Brain pericyte (primary cell): ENCODE data around the gene ERCC6.

Source experiments
- DNase-seq: peaks from one replicate; pipeline ENCODE4 v3.0.0-alpha.2; 2012; ENCODE audit warnings: low read depth, low spot score

The ERCC6 gene

DNA sequence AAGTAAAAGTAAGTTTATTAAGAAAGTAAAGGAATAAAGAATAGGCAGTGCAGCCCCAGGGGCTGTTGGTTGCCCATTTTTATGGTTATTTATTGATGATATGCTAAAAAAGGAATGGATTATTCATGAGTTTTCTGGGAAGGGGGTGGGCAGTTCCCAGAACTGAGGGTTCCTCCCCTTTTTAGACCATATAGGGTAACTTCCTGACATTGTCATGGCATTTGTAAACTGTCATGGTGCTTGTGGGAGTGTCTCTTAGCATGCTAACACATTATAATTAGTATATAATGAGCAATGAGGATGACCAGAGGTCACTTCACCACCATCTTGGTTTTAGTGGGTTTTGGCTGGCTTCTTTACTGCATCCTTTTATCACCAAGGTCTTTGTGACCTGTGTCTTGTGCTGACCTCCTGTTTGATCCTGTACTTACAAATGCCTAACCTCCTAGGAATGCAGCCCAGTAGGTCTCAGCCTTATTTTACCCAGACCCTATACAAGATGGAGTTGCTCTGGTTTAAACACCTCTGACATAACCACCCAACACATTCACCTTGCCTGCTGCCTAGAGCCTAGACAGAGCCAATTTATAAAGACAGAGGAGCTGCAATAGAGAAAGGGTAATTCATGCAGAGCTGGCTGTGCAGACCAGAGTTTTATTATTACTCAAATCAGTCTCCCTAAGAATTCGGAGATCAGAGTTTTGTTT, 10.9 kb upstream of the ERCC6 start:
- no peak for DNase-seq

DNA sequence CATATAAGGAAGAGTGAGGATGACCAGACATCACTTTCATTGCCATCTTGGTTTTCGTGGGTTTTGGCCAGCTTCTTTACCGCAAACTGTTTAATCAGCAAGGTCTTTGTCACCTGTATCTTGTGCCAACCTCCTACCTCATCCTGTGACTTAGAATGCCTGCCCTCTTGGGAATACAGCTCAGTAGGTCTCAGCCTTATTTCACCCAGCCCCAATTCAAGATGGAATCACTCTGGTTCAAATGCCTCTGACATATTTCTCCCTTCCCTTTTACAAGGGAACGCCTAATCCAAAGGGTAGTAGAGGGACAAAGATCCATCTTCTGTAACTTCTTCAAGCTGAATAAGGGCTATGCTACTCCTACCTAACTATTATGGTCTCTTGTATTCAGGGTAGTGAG, 4.7 kb upstream of the ERCC6 start:
- no peak for DNase-seq

DNA sequence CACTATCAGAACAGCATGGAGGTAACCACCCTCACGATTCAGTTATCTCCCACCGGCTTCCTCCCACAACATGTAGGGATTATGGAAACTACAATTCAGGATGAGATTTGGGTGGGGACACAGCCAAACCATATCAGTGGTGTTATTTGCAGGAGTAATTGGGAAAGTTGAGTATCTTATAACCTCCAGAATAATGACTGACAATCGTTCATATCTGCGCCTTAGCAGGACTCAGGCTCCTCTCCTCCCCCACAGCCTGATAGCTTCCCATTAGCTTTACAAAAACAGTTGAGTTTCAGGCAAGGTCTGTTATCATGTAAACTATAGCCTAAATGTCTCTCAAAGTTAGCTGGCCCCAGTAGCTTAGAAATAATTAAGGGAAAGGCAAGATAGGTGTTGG, 3.4 kb upstream of the ERCC6 start:
- no peak for DNase-seq

DNA sequence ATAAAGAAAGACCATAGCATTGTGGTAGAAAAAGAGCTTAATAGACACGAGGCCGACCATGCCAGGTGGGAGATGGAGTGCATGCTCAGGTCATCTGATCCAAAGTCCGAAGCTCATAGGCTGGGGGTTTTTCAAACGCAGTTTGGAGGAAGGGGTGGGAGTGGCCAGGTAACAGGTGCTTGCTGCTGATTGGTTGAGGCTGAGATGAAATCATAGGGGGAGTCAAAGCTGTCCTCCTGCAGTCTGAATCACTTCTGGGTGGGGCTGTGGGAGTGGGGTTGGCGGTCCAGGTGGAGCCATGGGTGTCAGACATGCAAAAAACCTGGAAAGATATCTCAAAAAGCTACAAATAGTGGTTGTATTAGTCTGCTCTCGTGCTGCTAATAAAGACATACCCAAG, 2.8 kb upstream of the ERCC6 start:
- no peak for DNase-seq

DNA sequence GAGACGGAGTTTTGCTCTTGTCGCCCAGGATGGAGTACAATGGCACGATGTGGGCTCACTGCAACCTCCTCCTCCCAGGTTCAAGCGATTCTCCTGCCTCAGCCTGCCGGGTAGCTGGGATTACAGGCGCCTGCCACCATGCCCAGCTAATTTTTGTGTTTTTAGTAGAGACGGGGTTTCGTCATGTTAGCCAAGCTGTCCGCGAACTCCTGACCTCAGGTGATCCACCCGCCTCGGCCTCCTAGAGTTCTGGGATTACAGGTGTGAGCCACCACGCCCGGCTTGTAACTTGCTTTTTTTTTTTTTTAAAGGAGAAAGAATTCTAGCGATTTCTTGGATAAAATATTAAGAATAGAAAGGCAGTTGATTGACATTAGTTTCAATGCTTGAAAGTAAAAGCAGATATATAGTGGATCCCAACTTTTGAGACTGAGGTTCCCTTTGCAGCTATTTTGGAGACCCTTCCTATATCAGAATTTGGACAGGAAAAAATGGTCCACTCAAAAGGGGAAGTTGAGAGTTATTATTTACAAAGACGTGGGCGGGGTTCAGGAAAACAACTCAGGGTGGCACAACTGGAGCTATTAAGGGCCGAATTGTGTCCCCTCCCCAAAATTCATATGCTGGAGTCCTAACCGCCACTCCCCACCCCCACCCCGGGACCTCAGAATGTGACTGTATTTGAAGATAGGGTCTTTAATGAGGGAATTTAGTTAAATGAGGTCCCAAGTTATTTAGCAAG, 1.3 kb upstream of the ERCC6 start:
- DNase-seq, result no peak

DNA sequence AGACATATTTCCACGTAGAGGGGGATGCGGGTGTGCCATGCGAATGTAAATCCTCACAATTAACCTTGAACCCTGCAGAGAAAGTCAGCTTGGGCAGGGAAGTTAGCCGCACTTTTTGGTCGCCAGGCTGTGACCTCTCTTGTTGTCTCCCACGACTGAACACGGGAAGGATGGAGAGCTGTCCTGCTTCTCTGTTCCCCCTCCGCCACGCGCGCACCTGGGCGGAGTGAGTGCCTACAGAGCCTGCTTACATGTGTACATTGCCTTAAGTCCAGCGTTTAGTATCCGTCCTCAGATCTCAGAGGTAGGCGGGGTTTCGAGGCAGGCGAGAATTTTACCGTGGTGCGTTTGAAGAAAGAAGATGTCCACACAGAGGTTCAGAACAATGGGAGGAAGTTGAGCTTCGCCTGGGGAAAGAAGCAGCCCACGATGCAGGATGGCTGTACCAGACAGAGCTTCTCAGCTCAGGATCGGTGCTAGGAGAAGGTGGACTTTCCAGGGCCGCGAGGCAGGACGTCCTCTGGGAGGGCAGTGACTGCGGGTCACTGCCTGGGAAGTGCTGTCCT, 482 bp upstream of the ERCC6 start:
- peak; percentile 47 for DNase-seq

DNA sequence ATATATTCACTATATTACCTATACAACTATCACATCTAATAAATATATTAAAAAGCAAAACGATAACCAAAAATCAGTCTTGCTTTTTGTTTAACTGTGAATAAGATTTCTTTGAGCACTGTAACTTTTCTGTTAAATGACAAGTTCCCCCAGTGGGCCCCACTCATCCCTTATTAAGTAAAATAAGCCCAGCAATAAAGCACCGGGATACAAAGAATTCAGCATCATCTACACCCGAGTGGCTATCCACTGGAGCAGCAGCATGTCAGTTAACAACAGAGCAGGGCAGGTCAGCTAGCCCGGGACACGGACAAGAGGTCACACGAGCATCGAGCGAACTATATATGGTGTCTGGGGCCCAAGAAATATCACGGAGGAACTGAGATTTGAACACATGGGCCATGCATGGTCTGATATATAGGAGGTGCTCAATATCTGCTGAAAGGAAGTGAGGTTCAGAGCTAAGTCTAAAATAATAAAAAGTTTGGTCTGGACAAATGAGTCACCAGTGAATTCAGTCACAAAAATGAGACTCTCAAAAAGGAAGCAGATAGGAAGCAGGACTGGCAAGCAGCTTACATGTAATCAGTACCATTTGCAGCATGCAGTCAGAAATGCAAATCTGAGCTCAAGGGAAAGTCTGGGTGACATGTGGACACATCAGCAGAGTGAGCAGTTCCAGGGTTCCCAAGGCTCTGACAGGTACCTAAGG, 4.1 kb downstream of the ERCC6 start:
- no peak for DNase-seq

DNA sequence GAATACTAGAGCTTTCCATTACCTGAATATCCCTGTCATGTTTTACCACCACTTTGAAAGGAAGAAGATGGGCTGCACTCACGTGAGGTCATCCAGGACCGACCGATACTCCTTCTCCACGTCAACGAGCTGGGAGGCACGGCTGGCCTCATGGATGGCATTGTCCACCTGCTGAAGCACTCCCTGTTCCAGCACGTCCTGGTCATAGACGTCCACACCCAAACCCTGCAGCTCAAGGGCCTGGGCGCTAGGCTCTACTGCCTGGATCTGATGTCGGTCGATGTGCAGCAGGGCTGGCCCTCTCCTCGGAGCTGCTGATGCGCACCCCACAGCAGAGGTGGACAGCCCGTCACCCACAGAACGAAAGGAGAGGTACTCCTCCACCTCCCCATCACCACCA, 6.5 kb downstream of the ERCC6 start:
- no peak for DNase-seq

DNA sequence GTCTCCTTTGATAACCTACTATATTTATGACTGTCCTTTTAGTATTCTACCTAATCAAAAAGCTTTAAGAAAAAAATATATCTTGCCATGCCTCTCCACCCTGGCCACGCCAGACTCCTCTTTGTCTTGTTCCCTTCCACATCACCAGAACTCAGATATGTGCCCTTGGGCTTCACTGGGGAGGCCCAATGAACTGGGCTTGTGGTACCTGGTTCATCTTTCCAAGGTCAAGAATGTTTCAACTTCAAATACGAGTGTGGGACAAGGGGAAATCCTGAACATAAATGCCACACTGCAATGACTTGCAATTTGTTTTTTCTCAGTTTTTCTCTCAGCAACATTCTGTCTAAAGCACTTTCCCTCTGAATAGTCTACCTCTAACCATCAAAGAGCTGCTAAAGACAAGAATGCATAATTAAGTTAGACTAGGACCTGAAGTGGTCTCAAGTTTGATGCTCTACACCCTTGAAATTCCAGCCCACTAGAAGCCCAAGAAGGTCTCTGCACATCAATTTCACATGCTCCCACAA, 9.9 kb downstream of the ERCC6 start:
- no peak for DNase-seq

DNA sequence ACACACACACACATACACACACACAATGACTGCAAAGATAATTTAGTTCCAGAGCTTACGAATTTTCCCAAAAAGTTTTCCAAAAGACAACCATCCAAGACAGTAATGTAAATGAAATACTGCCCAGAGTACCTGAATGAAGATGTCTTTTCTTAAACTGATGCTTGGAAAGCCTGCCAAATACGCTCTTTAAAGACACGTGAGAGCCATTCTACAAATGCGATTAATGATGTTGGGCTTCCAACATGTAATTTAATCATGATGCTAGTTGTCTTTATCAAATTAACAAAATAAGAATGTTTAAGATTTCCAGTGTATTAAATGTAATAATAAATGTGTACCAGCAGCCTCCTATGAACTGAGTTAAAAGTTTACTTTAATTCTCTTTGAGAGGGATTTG, 11.1 kb downstream of the ERCC6 start:
- no peak for DNase-seq

DNA sequence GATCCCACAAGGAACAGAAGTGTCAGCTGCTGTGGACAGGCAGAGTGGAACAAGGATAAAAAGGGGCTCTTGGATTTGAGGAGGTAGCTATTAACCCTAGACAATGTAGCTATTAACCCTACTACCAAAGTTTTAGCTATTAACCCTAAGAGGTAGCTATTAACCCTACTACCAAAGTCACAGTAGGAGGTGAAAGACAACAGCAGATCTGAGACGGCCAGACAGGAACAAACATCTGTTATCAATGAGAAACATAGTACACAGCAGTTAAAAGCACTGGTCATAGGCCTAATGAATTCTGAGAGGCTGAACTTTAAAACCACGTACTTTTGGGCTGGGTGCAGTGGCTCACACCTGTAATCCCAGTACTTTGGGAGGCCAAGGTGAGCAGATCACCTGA, 11.9 kb downstream of the ERCC6 start:
- no peak for DNase-seq

DNA sequence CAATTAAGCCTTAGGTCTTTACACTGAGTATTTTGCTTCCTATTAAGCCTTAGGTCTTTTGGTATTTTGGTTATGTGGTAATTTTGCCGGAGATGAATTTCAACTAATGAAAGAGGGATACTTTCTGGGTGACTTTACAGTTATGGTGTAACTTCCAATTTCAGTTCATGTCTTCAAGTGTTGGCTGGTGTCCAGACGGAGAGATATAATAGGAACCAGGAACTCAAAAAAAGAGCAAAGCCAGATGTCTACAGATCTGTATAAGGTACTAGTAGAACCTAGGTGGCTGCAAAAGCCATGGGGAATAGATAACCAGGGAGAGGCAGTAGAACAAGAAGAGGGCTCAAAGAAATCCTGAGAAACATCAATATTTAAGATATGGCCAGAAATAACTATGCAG, 12.3 kb downstream of the ERCC6 start:
- DNase-seq, result no peak

DNA sequence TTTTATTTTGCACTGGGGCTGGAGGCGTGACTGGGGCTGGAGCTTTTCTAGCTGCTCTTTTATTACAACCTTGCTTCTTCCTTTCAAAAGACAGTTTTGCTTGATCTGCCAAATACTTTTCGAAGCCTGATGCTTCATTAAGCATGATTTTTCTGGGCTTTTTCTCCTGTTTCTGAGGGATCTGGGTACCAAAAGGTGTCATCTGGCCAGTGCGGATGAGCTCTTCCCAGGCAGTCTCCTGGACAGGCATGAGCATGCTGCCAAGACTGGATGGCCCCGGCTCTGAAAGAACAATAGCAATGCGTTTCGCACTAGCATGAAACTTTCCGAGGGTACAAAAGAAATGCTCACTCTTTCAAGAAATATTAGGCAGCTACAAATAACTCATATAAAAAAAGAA, 14.4 kb downstream of the ERCC6 start:
- no peak for DNase-seq

DNA sequence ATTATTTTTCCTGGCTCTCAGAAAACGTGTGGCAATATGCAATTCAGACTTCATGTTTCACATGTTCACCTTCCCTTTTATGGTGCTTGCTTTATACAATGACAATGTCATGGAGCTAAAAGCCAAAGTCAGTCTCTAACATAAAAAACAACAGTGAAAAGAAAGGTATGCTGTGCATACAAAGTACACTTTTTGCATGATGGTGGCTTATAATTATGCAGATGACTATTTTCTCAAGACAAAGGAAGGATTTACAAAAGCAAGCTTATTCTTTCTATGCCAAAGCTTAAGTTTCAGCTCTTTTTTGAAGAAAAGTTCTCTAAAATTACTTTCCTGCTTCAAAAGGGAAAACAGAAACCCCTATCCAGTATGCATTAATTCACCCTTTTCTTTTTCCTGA, 15.6 kb downstream of the ERCC6 start:
- no peak for DNase-seq

DNA sequence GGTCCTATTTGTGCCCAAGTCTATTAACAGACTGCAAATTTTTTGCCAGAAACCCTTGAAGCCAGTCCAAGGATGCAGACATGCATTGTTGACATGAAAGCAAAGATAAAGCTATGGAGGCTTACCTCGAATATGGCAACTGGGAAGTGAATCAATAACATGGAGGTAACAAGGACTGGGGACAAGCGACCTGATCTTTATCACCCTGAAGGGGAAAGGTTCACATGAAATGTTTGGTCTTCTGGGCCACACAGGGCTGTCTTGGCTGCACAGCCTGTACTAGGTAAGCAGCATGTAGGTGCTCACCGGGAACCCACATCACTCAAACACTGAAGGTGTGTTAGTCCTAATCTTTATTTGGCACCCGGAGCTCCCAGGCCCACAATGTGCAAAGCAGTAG, 17.9 kb downstream of the ERCC6 start:
- no peak for DNase-seq

DNA sequence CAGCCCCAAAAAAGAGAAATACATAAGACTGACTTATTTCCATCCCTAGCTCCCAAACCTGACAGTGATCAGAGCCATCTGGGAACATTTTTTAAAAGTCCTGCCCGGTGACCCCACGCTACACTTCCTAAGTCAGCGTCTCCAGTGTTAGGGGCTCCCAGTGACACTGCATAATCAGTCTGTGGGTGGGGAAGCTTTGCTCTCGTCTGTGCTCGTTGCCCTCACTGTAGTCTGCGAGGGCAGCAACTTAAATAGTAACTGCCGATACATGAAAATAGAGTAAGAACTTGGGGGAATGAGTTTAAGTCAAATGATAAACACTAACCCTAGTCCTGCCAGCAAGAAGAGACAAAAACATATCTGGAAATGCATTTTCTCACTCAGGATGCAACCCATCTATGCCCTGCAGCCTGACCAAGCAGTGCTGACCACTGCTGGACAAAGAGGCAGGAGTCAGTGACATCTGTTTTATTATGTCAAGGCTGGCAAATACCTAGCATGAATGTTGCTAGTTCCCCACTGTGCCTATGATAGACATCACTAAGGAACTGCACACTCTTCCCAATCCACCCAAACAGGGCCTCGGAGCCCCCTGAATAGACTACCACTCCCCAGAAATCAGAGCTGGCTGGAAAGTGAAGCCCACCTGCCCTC, 18.7 kb downstream of the ERCC6 start:
- DNase-seq, result no peak

DNA sequence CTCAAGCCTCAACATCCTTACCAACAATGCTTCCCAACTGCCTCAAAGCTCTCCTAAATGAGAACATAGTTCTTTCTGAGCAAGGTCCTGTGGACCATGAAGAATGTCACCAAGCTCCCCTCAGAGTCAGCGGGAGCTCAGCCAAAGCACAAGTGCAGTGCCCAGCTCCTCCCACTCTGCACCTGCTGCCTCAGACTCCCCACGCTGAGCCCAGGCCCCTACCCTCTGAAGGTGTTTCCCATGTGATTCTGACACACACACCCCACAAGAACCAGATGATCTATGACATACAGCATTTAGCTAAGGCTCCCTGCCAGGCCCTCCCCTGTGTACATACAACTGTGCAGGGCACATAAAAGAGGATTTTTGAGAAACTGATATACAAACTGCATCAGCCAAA, 19.2 kb downstream of the ERCC6 start:
- no peak for DNase-seq

DNA sequence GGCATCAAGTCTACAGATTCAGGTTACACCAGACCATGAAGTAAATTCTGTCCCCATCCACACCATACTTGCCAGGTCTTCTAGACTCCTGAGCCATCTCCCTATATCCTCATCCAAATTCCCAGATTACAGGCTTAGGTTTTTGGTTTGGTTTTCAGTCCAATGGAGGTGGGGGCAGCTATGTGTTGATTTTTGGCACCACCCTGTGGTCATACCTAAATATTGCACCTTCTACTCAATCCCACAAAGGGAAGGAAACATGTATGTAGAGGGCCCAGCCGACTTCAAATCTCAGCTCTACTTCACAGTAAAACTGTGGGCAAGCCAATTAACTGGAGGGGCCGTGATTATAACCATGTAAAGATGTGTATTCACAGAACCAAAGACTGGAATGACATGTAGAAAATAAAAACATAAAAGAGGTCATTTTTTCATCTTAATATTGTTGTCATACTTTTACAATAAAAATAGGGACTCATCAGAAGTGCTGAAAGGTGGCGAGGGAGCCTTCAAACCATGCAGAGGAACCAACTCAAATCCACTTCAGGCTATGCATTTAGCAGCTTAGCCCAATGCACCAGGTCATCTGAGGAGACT, 19.8 kb downstream of the ERCC6 start:
- DNase-seq, result no peak

DNA sequence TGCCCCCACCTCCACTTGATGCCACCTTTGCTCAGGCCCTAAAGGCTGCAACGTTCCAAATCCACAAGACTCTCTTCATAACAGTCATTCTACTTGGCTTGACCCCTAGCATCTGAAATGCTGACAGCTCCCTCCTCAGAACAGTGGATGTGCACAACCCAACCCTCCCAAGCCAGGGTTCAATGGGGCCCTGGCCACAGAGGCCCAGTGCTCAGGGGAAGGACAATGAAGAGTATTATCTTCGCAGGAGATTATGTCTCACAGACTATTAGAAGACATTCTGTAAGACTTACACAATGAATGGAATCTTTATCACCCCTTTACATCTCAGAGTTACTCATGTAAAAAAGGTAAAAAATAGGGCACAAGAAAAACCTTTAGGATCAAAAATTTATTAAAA, 20.4 kb downstream of the ERCC6 start:
- no peak for DNase-seq

DNA sequence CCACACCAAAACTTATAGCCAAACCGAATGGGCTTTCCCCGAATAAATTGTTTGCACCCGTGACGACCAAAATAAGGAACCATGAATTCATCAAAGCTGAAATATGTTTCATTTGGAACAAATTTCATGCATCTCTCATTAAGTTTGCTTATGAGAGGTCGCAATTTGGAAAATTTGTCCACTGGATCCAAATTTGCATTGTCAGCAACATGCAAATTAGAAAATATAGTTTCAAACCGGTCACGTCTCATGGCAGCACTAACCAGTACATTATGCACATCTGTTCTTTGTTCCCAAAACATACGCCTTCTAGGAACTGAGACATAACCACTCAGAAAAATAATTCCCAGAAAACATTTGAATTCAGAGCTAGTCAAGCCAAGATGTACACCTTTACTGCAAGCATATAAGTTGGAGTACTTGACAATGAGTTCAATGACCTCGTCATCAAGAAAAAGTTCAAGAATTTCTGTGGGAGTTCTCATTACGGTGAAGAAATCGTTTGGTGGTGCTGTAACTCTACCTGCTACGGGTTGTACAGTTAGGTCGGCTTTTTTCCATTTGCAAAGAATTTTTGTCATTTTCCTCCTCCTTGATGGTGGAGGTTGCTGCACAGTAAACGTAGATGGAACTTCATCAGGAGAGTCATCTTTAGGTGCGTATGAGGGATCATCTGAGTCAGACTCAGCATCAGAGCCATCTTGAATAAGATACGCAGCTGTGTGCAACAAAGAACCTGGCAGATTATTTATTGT, 22.5 kb downstream of the ERCC6 start:
- no peak for DNase-seq
